Measurements from ENCODE around the gene SYNGR2. TPM values are rescaled to one million over a fixed set of nuclear protein-coding genes. Genes with fewer than 3 reads are reported as not detected.

Gene SYNGR2
- total and polyA plus RNA-seq, 9 of the 15 experiments (the other 6 are each of a cell fraction or from before 2014, with no cell fraction given), result 1.4 to 173 (median 87.8) TPM

DNA sequence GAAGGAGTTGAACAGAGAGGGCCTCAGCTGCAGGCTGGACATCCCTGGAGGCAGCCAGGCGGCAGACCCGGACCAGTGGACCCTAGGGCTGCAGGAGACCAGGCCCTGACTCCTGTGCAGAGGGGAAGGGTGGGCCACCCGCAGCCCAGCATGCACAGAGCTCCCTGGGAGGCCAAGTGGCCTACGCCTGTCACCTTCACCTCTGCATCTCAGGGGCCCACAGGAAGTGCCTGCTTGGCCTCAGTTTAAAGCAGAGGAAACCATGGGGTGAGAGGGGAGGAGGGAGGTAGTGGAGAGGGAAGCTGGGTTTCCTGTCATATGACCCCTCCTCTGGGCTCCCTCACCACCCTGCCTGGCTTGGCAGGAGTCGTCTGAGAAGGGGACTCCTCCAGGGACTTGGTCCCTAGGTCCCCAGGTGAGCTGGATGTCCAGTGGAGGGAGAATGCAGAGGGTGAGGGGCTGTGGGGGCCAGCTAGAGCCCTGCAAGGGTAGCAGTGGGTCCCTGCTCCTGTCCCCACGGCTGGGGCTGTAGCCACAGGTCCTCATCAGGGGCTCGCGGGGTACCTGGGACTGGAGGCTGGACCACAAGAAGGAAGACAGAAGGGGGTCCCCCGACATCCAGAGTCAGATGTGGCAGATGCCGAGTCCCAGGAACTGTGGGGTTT lies 37.8 kb upstream of the SYNGR2 start, which contains the start of gene TMC8 (continued):
- no peak for TF ChIP-seq BCLAF1 (IDR thresholded peaks at IDR 0.05; ENCODE audit: borderline replicate concordance in 1 of 2, control insufficient read depth in 1 of 2, low read depth in 2 of 2, low read length in 1 of 2)
- no peak for TF ChIP-seq MTF1 (CRISPR knock-in tag; IDR thresholded peaks at IDR 0.05; ENCODE audit: borderline replicate concordance)
- no peak for TF ChIP-seq THAP7 (CRISPR knock-in tag; IDR thresholded peaks at IDR 0.05)
- TF ChIP-seq, protein P1, sequence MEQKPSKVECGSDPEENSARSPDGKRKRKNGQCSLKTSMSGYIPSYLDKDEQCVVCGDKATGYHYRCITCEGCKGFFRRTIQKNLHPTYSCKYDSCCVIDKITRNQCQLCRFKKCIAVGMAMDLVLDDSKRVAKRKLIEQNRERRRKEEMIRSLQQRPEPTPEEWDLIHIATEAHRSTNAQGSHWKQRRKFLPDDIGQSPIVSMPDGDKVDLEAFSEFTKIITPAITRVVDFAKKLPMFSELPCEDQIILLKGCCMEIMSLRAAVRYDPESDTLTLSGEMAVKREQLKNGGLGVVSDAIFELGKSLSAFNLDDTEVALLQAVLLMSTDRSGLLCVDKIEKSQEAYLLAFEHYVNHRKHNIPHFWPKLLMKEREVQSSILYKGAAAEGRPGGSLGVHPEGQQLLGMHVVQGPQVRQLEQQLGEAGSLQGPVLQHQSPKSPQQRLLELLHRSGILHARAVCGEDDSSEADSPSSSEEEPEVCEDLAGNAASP (IDR thresholded peaks at IDR 0.05), result no peak
- TF ChIP-seq GABPA (tag; conservative IDR thresholded peaks at IDR 0.05; ENCODE audit: low read depth), result peak; percentile 60
- TF ChIP-seq RAD51 (IDR thresholded peaks at IDR 0.05; ENCODE audit: borderline replicate concordance, low read depth), result no peak
- 0 out of 2 replicates have a peak, but pooled peaks have one; percentile 15 for TF ChIP-seq ZNF561 (CRISPR knock-in tag; conservative IDR thresholded peaks at IDR 0.05)
- TF ChIP-seq ZZZ3 (IDR thresholded peaks at IDR 0.05), result no peak
- no peak for TF ChIP-seq BCL6 (CRISPR knock-in tag; IDR thresholded peaks at IDR 0.05)
- no peak for TF ChIP-seq RUNX1 (IDR thresholded peaks at IDR 0.05; ENCODE audit: low read depth)
- no peak for TF ChIP-seq MEIS2 (IDR thresholded peaks at IDR 0.05; ENCODE audit: partially characterized antibody)
- TF ChIP-seq ZBTB7A (IDR thresholded peaks at IDR 0.05; ENCODE audit: borderline replicate concordance, control insufficient read depth, low read depth, low read length), result peak; percentile 68; the same call in 1 of the 2 replicates
- TF ChIP-seq HMGXB4 (CRISPR knock-in tag; IDR thresholded peaks at IDR 0.05), result no peak
- TF ChIP-seq TAF9B (IDR thresholded peaks at IDR 0.05; ENCODE audit: partially characterized antibody), result no peak
- TF ChIP-seq HLTF (IDR thresholded peaks at IDR 0.05), result no peak
- TF ChIP-seq FOSL1 (tag; conservative IDR thresholded peaks at IDR 0.05), result no peak
- no peak for TF ChIP-seq MED1 (CRISPR knock-in tag; IDR thresholded peaks at IDR 0.05; ENCODE audit: borderline replicate concordance)
- TF ChIP-seq RB1 (IDR thresholded peaks at IDR 0.05; ENCODE audit: low read depth), result no peak
- no peak for TF ChIP-seq ZBTB9 (CRISPR knock-in tag; IDR thresholded peaks at IDR 0.05)

Measured in K562 (cell line).